GM12878 (cell line): ENCODE results near the gene ANXA5. TPM values are rescaled to one million over a fixed set of nuclear protein-coding genes. Genes with fewer than 3 reads are reported as not detected.

Experiments
- ATAC-seq: fragments of 200-7000 bp; cut with Tn5 transposase; 3 replicates; pipeline ENCODE4 v1.9.1; 2020; ENCODE audit warnings: mild to moderate bottlenecking, moderate library complexity
- BruUV-seq: library from RNA; stranded (reverse); fragments of 400-500 nt; replicated peaks from 2 replicates; lab custom pipeline; 2021; lab: Mats Ljungman, UMichigan
- CTCF ChIA-PET: fragments of 300-600 bp; sonication (Branson Sonifier 250); formaldehyde crosslinking; extraction: SDS; loops from one replicate; lab custom pipeline; 2021; ENCODE audit warnings: inconsistent platforms; lab: Yijun Ruan, JAX
- POLR2A ChIA-PET: fragments of 350-600 bp; formaldehyde crosslinking; extraction: SDS; loops from one replicate; lab custom pipeline; 2021; ENCODE audit warnings: inconsistent platforms; lab: Charles Lee
- RAD21 ChIA-PET: fragments of 300-600 bp; sonication (Branson Sonifier 250); formaldehyde crosslinking; loops from one replicate; lab custom pipeline; 2023; ENCODE audit warnings: antibody characterized with exemption; ENCODE audit not compliant: unreplicated experiment; lab: Charles Lee
- SMC1A ChIA-PET: fragments of 300-600 bp; sonication (Branson Sonifier 250); formaldehyde crosslinking; loops from one replicate; lab custom pipeline; 2023; ENCODE audit not compliant: unreplicated experiment, uncharacterized antibody; lab: Charles Lee
- DNase-seq: peaks from one replicate; pipeline ENCODE4 v3.0.0-alpha.2; 2011; ENCODE audit warnings: low read depth, low spot score
- FAIRE-seq: peaks from 3 replicates; lab custom pipeline; 2011; peaks lifted over from hg19 to GRCh38; lab: Jason Lieb, UNC
- H2AFZ ChIP-seq: 2 replicates; pipeline ENCODE4 v1.6.0; 2011; ENCODE audit warnings: low read depth, low read length, control low read depth; ENCODE audit not compliant: control insufficient read depth
- H3K27ac ChIP-seq: 2 replicates; pipeline ENCODE4 v1.5.1; 2011; ENCODE audit warnings: control low read depth; ENCODE audit not compliant: control insufficient read depth, insufficient read depth
- H3K27me3 ChIP-seq, 2 experiments: replicated peaks in 1 of 2; 2 replicates each; pipeline versions ENCODE4 v1.6.0 to v1.6.1; 2011; ENCODE audit warnings: low read length in 1 of 2; ENCODE audit not compliant: control insufficient read depth in 2 of 2, insufficient read depth in 2 of 2
- H3K36me3 ChIP-seq, 2 experiments: 2 replicates each; pipeline ENCODE4 v1.5.1; 2011; ENCODE audit warnings: low read length in 1 of 2; ENCODE audit not compliant: control insufficient read depth in 2 of 2, insufficient read depth in 2 of 2
- H3K4me1 ChIP-seq: 2 replicates; pipeline ENCODE4 v1.6.1; 2011; ENCODE audit warnings: mild to moderate bottlenecking, low read length, moderate library complexity, mixed read lengths; ENCODE audit not compliant: control insufficient read depth, insufficient read depth
- H3K4me2 ChIP-seq: 2 replicates; pipeline ENCODE4 v1.6.0; 2011; ENCODE audit warnings: control low read depth; ENCODE audit not compliant: control insufficient read depth, insufficient read depth
- H3K4me3 ChIP-seq: fragments of 200-600 bp; sonication (generic); 2 replicates; pipeline ENCODE4 v1.5.1; 2016
- H3K79me2 ChIP-seq: 2 replicates; pipeline ENCODE4 v1.6.0; 2011; ENCODE audit warnings: low read length; ENCODE audit not compliant: control insufficient read depth, insufficient read depth
- H3K9ac ChIP-seq: 2 replicates; pipeline ENCODE4 v1.8.0; 2011; ENCODE audit warnings: low read length, control low read depth, mixed read lengths; ENCODE audit not compliant: control insufficient read depth, insufficient read depth
- H3K9me3 ChIP-seq: replicated peaks from 3 replicates; pipeline ENCODE4 v1.5.1; 2011; ENCODE audit warnings: mild to moderate bottlenecking, low read length; ENCODE audit not compliant: control insufficient read depth, insufficient read depth
- H4K20me1 ChIP-seq: 2 replicates; pipeline ENCODE4 v1.6.0; 2011; ENCODE audit not compliant: control insufficient read depth, insufficient read depth
- BCLAF1 ChIP-seq: fragments of 450-650 bp; IDR thresholded peaks from 2 replicates; pipeline ENCODE4 v1.6.1; 2017; ENCODE audit warnings: antibody characterized with exemption, mild to moderate bottlenecking, moderate library complexity
- BRCA1 ChIP-seq: IDR thresholded peaks from 2 replicates; pipeline ENCODE4 v1.6.1; 2011; ENCODE audit warnings: low read depth, low read length, improper control_type of control experiment
- EP300 ChIP-seq, 2 experiments: fragments of 150-350 bp in 1 of 2; IDR thresholded peaks; 2 replicates each; pipeline ENCODE4 v1.6.1; 2011 to 2012; ENCODE audit warnings: low read depth in 2 of 2, low read length in 2 of 2, borderline replicate concordance in 1 of 2, improper control_type of control experiment in 1 of 2, inconsistent platforms in 1 of 2; ENCODE audit not compliant: control insufficient read depth in 1 of 2
- GABPA ChIP-seq: IDR thresholded peaks from 2 replicates; pipeline ENCODE4 v1.6.1; 2014; ENCODE audit warnings: antibody characterized with exemption, low read depth, mild to moderate bottlenecking, inconsistent platforms
- HDGF ChIP-seq: fragments of 450-650 bp; IDR thresholded peaks from 2 replicates; pipeline ENCODE4 v1.6.1; 2016; ENCODE audit warnings: antibody characterized with exemption
- MEF2A ChIP-seq: IDR thresholded peaks from 2 replicates; pipeline ENCODE4 v1.6.1; 2011; ENCODE audit warnings: low read depth, mild to moderate bottlenecking, low read length, moderate library complexity; ENCODE audit not compliant: insufficient read depth
- MEF2B ChIP-seq: fragments of 450-650 bp; IDR thresholded peaks from 2 replicates; pipeline ENCODE4 v1.6.1; 2018; ENCODE audit warnings: mild to moderate bottlenecking, moderate library complexity; ENCODE audit not compliant: partially characterized antibody, poor library complexity, severe bottlenecking
- NFIC ChIP-seq: IDR thresholded peaks from 2 replicates; pipeline ENCODE4 v1.6.1; 2012; ENCODE audit warnings: low read depth, mild to moderate bottlenecking, inconsistent platforms, low read length, moderate library complexity
- NFXL1 ChIP-seq: fragments of 450-650 bp; IDR thresholded peaks from 2 replicates; pipeline ENCODE4 v1.6.1; 2017; ENCODE audit warnings: antibody characterized with exemption, mild to moderate bottlenecking, borderline replicate concordance
- PML ChIP-seq: IDR thresholded peaks from 2 replicates; pipeline ENCODE4 v1.6.1; 2012; ENCODE audit warnings: low read length, inconsistent platforms
- SMARCA5 ChIP-seq: fragments of 450-650 bp; IDR thresholded peaks from 2 replicates; pipeline ENCODE4 v1.6.1; 2017; ENCODE audit warnings: mild to moderate bottlenecking
- TARDBP ChIP-seq: IDR thresholded peaks from 2 replicates; pipeline ENCODE4 v1.6.1; 2016; ENCODE audit warnings: borderline replicate concordance
- TCF7 ChIP-seq: IDR thresholded peaks from 2 replicates; pipeline ENCODE4 v1.6.1; 2014; ENCODE audit warnings: antibody characterized with exemption, borderline replicate concordance
- ZNF592 ChIP-seq: fragments of 450-650 bp; IDR thresholded peaks from 2 replicates; pipeline ENCODE4 v1.6.1; 2017; ENCODE audit warnings: mild to moderate bottlenecking, moderate library complexity
- ZNF622 ChIP-seq: fragments of 450-650 bp; IDR thresholded peaks from 2 replicates; pipeline ENCODE4 v1.6.1; 2017; ENCODE audit warnings: mild to moderate bottlenecking, inconsistent platforms
- WGBS: methylation state at CpG from one replicate; pipeline ENCODE4 v1.1.6; 2016; ENCODE audit warnings: low lambda C conversion rate; ENCODE audit not compliant: insufficient replicate concordance, insufficient coverage; ENCODE audit errors: missing lambda C conversion rate; 5-methylcytosine and 5-hydroxymethylcytosine counted together
- in situ Hi-C: fragments of 300-500 bp; cut with MboI; formaldehyde crosslinking; loops from 9 replicates; pipeline ENCODE4 v1.14.3; 2018; ENCODE audit warnings: mixed read lengths
- intact Hi-C: fragments of 100-400 bp; cut with micrococcal nuclease; formaldehyde crosslinking; loops from one replicate; pipeline ENCODE4 v1.14.2; 2022; ENCODE audit not compliant: unreplicated experiment
- polyA plus RNA-seq, 11 experiments: library from polyadenylated mRNA; depleted of rRNA in 4 of 11; unstranded in 6 of 11; stranded (reverse) in 5 of 11; fragments of >200 nt; fragmentation: Nextera tagmentation in 4 of 11; fragmentation: Illumina TruSeq in 1 of 11; extraction: Ambion mirVana in 4 of 11; extraction: Trizol in 1 of 11; gene quantifications; 1 replicate in 1 of 11; 2 replicates in 10 of 11; pipeline versions ENCODE4 v1.2.1 to v1.2.3, GENCODE V29; 2011 to 2016; ENCODE audit warnings: inconsistent platforms in 2 of 11, missing spikeins in 2 of 11, low read depth in 1 of 11
- total RNA-seq, 4 experiments: library from RNA; depleted of rRNA in 3 of 4; stranded (reverse); fragments of >200 nt in 3 of 4; fragmentation: Illumina TruSeq in 1 of 4; extraction: Trizol in 1 of 4; gene quantifications; 2 replicates each; pipeline versions ENCODE4 v1.2.1 to v1.2.3, GENCODE V29; 2013 to 2021
- TF ChIP-seq, protein P1 (sequence below): fragments of 450-650 bp; IDR thresholded peaks from 2 replicates; pipeline ENCODE4 v1.6.1; 2018; ENCODE audit warnings: borderline replicate concordance, mild to moderate bottlenecking; ENCODE audit not compliant: partially characterized antibody

The ANXA5 gene
- total and polyA plus RNA-seq, 10 of the 15 experiments (the other 5 are each of a cell fraction or from before 2014, with no cell fraction given): 101 to 249 (median 169) TPM

GRCh38 chr4:121690001-121690400 is 6.8 kb downstream of the ANXA5 start:
- ChIA-PET CTCF (no interaction called here), RAD21 (no interaction called here), POLR2A (no interaction called here), SMC1A (interaction anchor here (0.6 kb wide), 1 partner anchor 22 kb away, joined by 3 read pairs; no protein-coding TSS in a partner anchor)
- peak; percentile 78 for ATAC-seq
- no peak overlapping the region for H3K27ac ChIP-seq
- intact Hi-C loops (no loop called here), in situ Hi-C loops (no loop called here)
- no peak overlapping the region for H3K9ac ChIP-seq
- no peak for FAIRE-seq
- 44% methylated on average over 2 of the region's 2 CpGs for WGBS
- H3K36me3 ChIP-seq: peaks cover 2 to 4% of the 10 kb centered on the region in 2 experiments; a peak in 3 of 4 replicates
- no TSS peak for BruUV-seq
- peak overlapping the region; percentile 5; the same call in 1 of the 2 replicates for H3K4me2 ChIP-seq
- peaks cover 21% of the 10 kb centered on the region for H3K79me2 ChIP-seq
- no peak for DNase-seq
- no peaks in the 10 kb centered on the region; the same call in 1 of the 2 replicates for H3K4me1 ChIP-seq
- no peaks in the 10 kb centered on the region for H3K27me3 ChIP-seq
- peaks cover 4% of the 10 kb centered on the region; the same call in 1 of the 2 replicates for H4K20me1 ChIP-seq
- no peaks in the 10 kb centered on the region for H3K9me3 ChIP-seq
- H3K4me3 ChIP-seq: peak overlapping the region; percentile 22; the same call in 1 of the 2 replicates
- H2AFZ ChIP-seq: no peak overlapping the region
- no peak for TF ChIP-seq NFIC
- no peak for TF ChIP-seq HDGF
- no peak for TF ChIP-seq MEF2A
- TF ChIP-seq ZNF592: no peak
- TF ChIP-seq EP300 (IDR thresholded peaks at IDR 0.05; ENCODE audit: borderline replicate concordance in 1 of 2, control insufficient read depth in 1 of 2, low read depth in 2 of 2, low read length in 2 of 2): no peak
- TF ChIP-seq BRCA1: no peak
- TF ChIP-seq, protein P1, sequence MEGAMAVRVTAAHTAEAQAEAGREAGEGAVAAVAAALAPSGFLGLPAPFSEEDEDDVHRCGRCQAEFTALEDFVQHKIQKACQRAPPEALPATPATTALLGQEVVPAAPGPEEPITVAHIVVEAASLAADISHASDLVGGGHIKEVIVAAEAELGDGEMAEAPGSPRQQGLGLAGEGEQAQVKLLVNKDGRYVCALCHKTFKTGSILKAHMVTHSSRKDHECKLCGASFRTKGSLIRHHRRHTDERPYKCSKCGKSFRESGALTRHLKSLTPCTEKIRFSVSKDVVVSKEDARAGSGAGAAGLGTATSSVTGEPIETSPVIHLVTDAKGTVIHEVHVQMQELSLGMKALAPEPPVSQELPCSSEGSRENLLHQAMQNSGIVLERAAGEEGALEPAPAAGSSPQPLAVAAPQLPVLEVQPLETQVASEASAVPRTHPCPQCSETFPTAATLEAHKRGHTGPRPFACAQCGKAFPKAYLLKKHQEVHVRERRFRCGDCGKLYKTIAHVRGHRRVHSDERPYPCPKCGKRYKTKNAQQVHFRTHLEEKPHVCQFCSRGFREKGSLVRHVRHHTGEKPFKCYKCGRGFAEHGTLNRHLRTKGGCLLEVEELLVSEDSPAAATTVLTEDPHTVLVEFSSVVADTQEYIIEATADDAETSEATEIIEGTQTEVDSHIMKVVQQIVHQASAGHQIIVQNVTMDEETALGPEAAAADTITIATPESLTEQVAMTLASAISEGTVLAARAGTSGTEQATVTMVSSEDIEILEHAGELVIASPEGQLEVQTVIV: no peak
- no peak for TF ChIP-seq TARDBP
- no peak for TF ChIP-seq GABPA
- no peak for TF ChIP-seq ZNF622
- TF ChIP-seq TCF7: no peak
- TF ChIP-seq MEF2B: no peak
- no peak for TF ChIP-seq SMARCA5
- no peak for TF ChIP-seq BCLAF1
- no peak for TF ChIP-seq PML
- TF ChIP-seq NFXL1: no peak
